HUES6 (cell line): Measurements from ENCODE around the gene ATP1A1.

Experiments
- H3K27ac ChIP-seq: 2 replicates; pipeline ENCODE4 v1.7.0; 2013; ENCODE audit warnings: low read depth, mild to moderate bottlenecking, low read length, inconsistent platforms
- H3K27me3 ChIP-seq: 2 replicates; pipeline ENCODE4 v1.6.1; 2013; ENCODE audit warnings: low read length; ENCODE audit not compliant: control insufficient read depth, insufficient read depth
- H3K36me3 ChIP-seq: 2 replicates; pipeline ENCODE4 v1.6.1; 2013; ENCODE audit warnings: low read length; ENCODE audit not compliant: control insufficient read depth, insufficient read depth
- H3K4me1 ChIP-seq: 2 replicates; pipeline ENCODE4 v1.6.1; 2013; ENCODE audit warnings: low read length; ENCODE audit not compliant: control insufficient read depth, insufficient read depth
- H3K4me3 ChIP-seq: 2 replicates; pipeline ENCODE4 v1.5.1; 2013; ENCODE audit warnings: low read depth, low read length
- H3K9ac ChIP-seq: one replicate; pipeline ENCODE4 v1.6.1; 2013; ENCODE audit warnings: mild to moderate bottlenecking, low read length
- H3K9me3 ChIP-seq: 2 replicates; pipeline ENCODE4 v1.6.1; 2013; ENCODE audit warnings: low read depth, low read length; ENCODE audit not compliant: control insufficient read depth, insufficient read depth

ATP1A1 gene

GRCh38 chr1:116373431-116374352, 648 bp downstream of the ATP1A1 start:
- Histone ChIP-seq H3K9ac (peak overlapping the region; percentile 88), H3K36me3 (no peaks in the 10 kb centered on the region), H3K27ac (peak overlapping the region; percentile 84), H3K4me3 (peak overlapping the region; percentile 96), H3K4me1 (peaks cover 48% of the 10 kb centered on the region), H3K27me3 (peaks cover 14% of the 10 kb centered on the region), H3K9me3 (no peaks in the 10 kb centered on the region)

- Histone ChIP-seq H3K36me3 (no peaks in the 10 kb centered on the region), H3K9me3 (no peaks in the 10 kb centered on the region), H3K27ac (no peak overlapping the region), H3K27me3 (peaks cover 14% of the 10 kb centered on the region), H3K4me3 (peak overlapping the region; percentile 96), H3K4me1 (peaks cover 55% of the 10 kb centered on the region), H3K9ac (peak overlapping the region; percentile 88)
Observed at GRCh38 chr1:116374353-116375147, 1.5 kb downstream of the ATP1A1 start.

- Histone ChIP-seq H3K4me3 (peak overlapping the region; percentile 96), H3K4me1 (peaks cover 63% of the 10 kb centered on the region), H3K36me3 (no peaks in the 10 kb centered on the region)
Observed at GRCh38 chr1:116375148-116375886, 2.3 kb downstream of the ATP1A1 start.

GRCh38 chr1:116375887-116376728, 3.1 kb downstream of the ATP1A1 start:
- H3K9me3 ChIP-seq = no peaks in the 10 kb centered on the region
- H3K27me3 ChIP-seq = peaks cover 11% of the 10 kb centered on the region
- H3K9ac ChIP-seq = no peak overlapping the region
- H3K36me3 ChIP-seq = no peaks in the 10 kb centered on the region
- peak overlapping the region; percentile 96; the same call in 1 of the 2 replicates for H3K4me3 ChIP-seq
- H3K4me1 ChIP-seq = peaks cover 71% of the 10 kb centered on the region
- no peak overlapping the region; the same call in 1 of the 2 replicates for H3K27ac ChIP-seq

More at GRCh38 chr1:116375148-116375886, 2.3 kb downstream of the ATP1A1 start:
- H3K9me3 ChIP-seq = no peaks in the 10 kb centered on the region
- no peak overlapping the region for H3K27ac ChIP-seq
- H3K27me3 ChIP-seq = peaks cover 13% of the 10 kb centered on the region
- no peak overlapping the region for H3K9ac ChIP-seq

- no peaks in the 10 kb centered on the region for H3K36me3 ChIP-seq
- H3K27ac ChIP-seq = no peak overlapping the region
- peaks cover 8% of the 10 kb centered on the region for H3K27me3 ChIP-seq
- H3K4me3 ChIP-seq = peak overlapping the region; percentile 96; the same call in 1 of the 2 replicates
- peaks cover 69% of the 10 kb centered on the region for H3K4me1 ChIP-seq
- no peak overlapping the region for H3K9ac ChIP-seq
- no peaks in the 10 kb centered on the region for H3K9me3 ChIP-seq
Observed at GRCh38 chr1:116376729-116377086, 3.7 kb downstream of the ATP1A1 start.

- Histone ChIP-seq H3K9ac (no peak overlapping the region), H3K36me3 (no peaks in the 10 kb centered on the region), H3K4me1 (peaks cover 75% of the 10 kb centered on the region), H3K27me3 (no peaks in the 10 kb centered on the region), H3K4me3 (no peak overlapping the region; the same call in 1 of the 2 replicates), H3K9me3 (no peaks in the 10 kb centered on the region), H3K27ac (no peak overlapping the region)
Observed at GRCh38 chr1:116377541-116378529, 4.8 kb downstream of the ATP1A1 start.

GRCh38 chr1:116379057-116379630, 6.1 kb downstream of the ATP1A1 start:
- Histone ChIP-seq H3K9ac (no peak overlapping the region), H3K27ac (no peak overlapping the region), H3K4me1 (peaks cover 75% of the 10 kb centered on the region), H3K27me3 (no peaks in the 10 kb centered on the region), H3K36me3 (peaks cover 8% of the 10 kb centered on the region; the same call in 1 of the 2 replicates), H3K9me3 (no peaks in the 10 kb centered on the region), H3K4me3 (no peak overlapping the region)

- no peaks in the 10 kb centered on the region for H3K9me3 ChIP-seq
- H3K27me3 ChIP-seq = no peaks in the 10 kb centered on the region
- H3K4me3 ChIP-seq = no peak overlapping the region
- no peak overlapping the region for H3K27ac ChIP-seq
- H3K9ac ChIP-seq = no peak overlapping the region
- peaks cover 70% of the 10 kb centered on the region for H3K4me1 ChIP-seq
- H3K36me3 ChIP-seq = peaks cover 15% of the 10 kb centered on the region
Observed at GRCh38 chr1:116379674-116380498, 6.8 kb downstream of the ATP1A1 start.
